Mucosa of rectum (tissue), 2 donors: ENCODE data around the gene SEC22B.
"Not testable (repeated sequence)": the region's sequence is repeated elsewhere in the genome, so short reads cannot be mapped to it uniquely, and the experiment has no call there.

Experiments used
- H3K27ac ChIP-seq, 2 donors: one replicate each; pipeline ENCODE4 v1.7.0; 2013; ENCODE audit warnings: inconsistent platforms in 2 of 2, low read depth in 2 of 2, low read length in 2 of 2
- H3K27me3 ChIP-seq, 2 donors: one replicate each; pipeline ENCODE4 v1.7.0; 2013; ENCODE audit warnings: low read length in 2 of 2; ENCODE audit not compliant: control insufficient read depth in 2 of 2, insufficient read depth in 2 of 2
- H3K36me3 ChIP-seq, 2 donors: one replicate each; pipeline ENCODE4 v1.7.0; 2013; ENCODE audit warnings: low read length in 2 of 2; ENCODE audit not compliant: control insufficient read depth in 2 of 2, insufficient read depth in 2 of 2
- H3K4me1 ChIP-seq, 2 donors: one replicate each; pipeline ENCODE4 v1.7.0; 2013; ENCODE audit warnings: low read length in 2 of 2, mild to moderate bottlenecking in 1 of 2; ENCODE audit not compliant: control insufficient read depth in 2 of 2, insufficient read depth in 2 of 2
- H3K4me3 ChIP-seq, 2 donors: one replicate each; pipeline ENCODE4 v1.7.0; 2013; ENCODE audit warnings: low read length in 2 of 2
- H3K9ac ChIP-seq, 2 donors: one replicate each; pipeline ENCODE4 v1.7.0; 2013; ENCODE audit warnings: low read length in 2 of 2, low read depth in 1 of 2, mild to moderate bottlenecking in 1 of 2
- H3K9me3 ChIP-seq, 2 donors: one replicate each; pipeline ENCODE4 v1.7.0; 2013; ENCODE audit warnings: low read length in 2 of 2; ENCODE audit not compliant: control insufficient read depth in 2 of 2
- donor health status: healthy.
- donor health status: Normal muscosa, but diverticular disease.

The SEC22B gene

GRCh38 chr1:120113134-120113533, 63.2 kb downstream of the SEC22B start:
- not testable (repeated sequence) for H3K36me3 ChIP-seq, H3K27ac ChIP-seq, H3K9me3 ChIP-seq

GRCh38 chr1:120112212-120112611, 64.1 kb downstream of the SEC22B start:
- not testable (repeated sequence) for H3K27me3 ChIP-seq, H3K36me3 ChIP-seq, H3K9ac ChIP-seq, H3K4me1 ChIP-seq, H3K9me3 ChIP-seq, H3K4me3 ChIP-seq, H3K27ac ChIP-seq

More at GRCh38 chr1:120113134-120113533, 63.2 kb downstream of the SEC22B start:
- H3K4me1 ChIP-seq, H3K4me3 ChIP-seq, H3K9ac ChIP-seq, H3K27me3 ChIP-seq: not testable (repeated sequence)

GRCh38 chr1:120111771-120112170, 64.5 kb downstream of the SEC22B start:
- H3K4me3 ChIP-seq, H3K4me1 ChIP-seq, H3K36me3 ChIP-seq, H3K27me3 ChIP-seq, H3K9ac ChIP-seq, H3K27ac ChIP-seq, H3K9me3 ChIP-seq: not testable (repeated sequence)

GRCh38 chr1:120111008-120111407, 65.3 kb downstream of the SEC22B start:
- not testable (repeated sequence) for H3K4me3 ChIP-seq, H3K27ac ChIP-seq, H3K9me3 ChIP-seq, H3K36me3 ChIP-seq, H3K4me1 ChIP-seq, H3K27me3 ChIP-seq, H3K9ac ChIP-seq

GRCh38 chr1:120109656-120110055, 66.7 kb downstream of the SEC22B start:
- H3K4me3 ChIP-seq, H3K4me1 ChIP-seq, H3K27me3 ChIP-seq, H3K9ac ChIP-seq, H3K36me3 ChIP-seq, H3K9me3 ChIP-seq, H3K27ac ChIP-seq: not testable (repeated sequence)

GRCh38 chr1:120109180-120109579, 67.1 kb downstream of the SEC22B start:
- H3K27me3 ChIP-seq, H3K36me3 ChIP-seq: not testable (repeated sequence)

GRCh38 chr1:120105288-120105687, 71.0 kb downstream of the SEC22B start:
- H3K9me3 ChIP-seq, H3K4me1 ChIP-seq, H3K27ac ChIP-seq, H3K4me3 ChIP-seq, H3K36me3 ChIP-seq, H3K27me3 ChIP-seq, H3K9ac ChIP-seq: not testable (repeated sequence)

More at GRCh38 chr1:120109180-120109579, 67.1 kb downstream of the SEC22B start:
- H3K9ac ChIP-seq, H3K4me1 ChIP-seq, H3K9me3 ChIP-seq, H3K27ac ChIP-seq, H3K4me3 ChIP-seq: not testable (repeated sequence)

- not testable (repeated sequence) for H3K27ac ChIP-seq, H3K9me3 ChIP-seq, H3K4me3 ChIP-seq, H3K36me3 ChIP-seq, H3K4me1 ChIP-seq, H3K27me3 ChIP-seq, H3K9ac ChIP-seq
Measured at GRCh38 chr1:120103768-120104167, 72.6 kb downstream of the SEC22B start.

- H3K4me1 ChIP-seq, H3K4me3 ChIP-seq, H3K36me3 ChIP-seq, H3K27me3 ChIP-seq, H3K9ac ChIP-seq, H3K9me3 ChIP-seq, H3K27ac ChIP-seq: not testable (repeated sequence)
Measured at GRCh38 chr1:120101593-120101992, 74.7 kb downstream of the SEC22B start.
